ENCODE results near the gene LTBR. TPM values are rescaled to one million over a fixed set of nuclear protein-coding genes. Genes with fewer than 3 reads are reported as not detected.

LTBR gene
- total RNA-seq, 1 donor from 2014 or later = 41.1 TPM

DNA sequence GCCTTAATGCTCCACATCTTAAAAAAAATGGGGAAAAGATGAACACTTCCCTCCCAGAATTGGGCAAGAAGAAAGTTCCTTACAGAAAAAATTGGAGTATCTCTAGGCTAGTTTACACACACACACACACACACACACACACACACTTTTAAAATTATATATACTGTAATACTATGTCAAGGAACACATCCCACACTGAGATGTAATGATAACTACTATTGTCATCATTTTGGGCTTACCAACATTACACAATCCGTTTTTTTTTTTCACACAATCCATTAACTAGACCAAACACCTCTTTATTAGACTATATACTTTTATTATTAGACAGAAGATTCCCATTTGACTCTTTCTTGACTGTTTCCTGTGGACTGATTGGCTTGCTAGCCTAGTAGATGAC is 2.5 kb downstream of the LTBR start:
- Mint-ChIP-seq H3K9me3 (ENCODE audit: low read depth) (no peaks in the 10 kb centered on the region), H3K4me1 (ENCODE audit: low read depth) (peaks cover 10% of the 10 kb centered on the region), H3K27me3 (ENCODE audit: low read depth) (no peaks in the 10 kb centered on the region), H3K36me3 (ENCODE audit: low read depth) (peaks cover 4% of the 10 kb centered on the region), H3K4me3 (ENCODE audit: unreplicated experiment) (no peak overlapping the region), H3K27ac (ENCODE audit: unreplicated experiment) (no peak overlapping the region)
- TF ChIP-seq, protein P1, sequence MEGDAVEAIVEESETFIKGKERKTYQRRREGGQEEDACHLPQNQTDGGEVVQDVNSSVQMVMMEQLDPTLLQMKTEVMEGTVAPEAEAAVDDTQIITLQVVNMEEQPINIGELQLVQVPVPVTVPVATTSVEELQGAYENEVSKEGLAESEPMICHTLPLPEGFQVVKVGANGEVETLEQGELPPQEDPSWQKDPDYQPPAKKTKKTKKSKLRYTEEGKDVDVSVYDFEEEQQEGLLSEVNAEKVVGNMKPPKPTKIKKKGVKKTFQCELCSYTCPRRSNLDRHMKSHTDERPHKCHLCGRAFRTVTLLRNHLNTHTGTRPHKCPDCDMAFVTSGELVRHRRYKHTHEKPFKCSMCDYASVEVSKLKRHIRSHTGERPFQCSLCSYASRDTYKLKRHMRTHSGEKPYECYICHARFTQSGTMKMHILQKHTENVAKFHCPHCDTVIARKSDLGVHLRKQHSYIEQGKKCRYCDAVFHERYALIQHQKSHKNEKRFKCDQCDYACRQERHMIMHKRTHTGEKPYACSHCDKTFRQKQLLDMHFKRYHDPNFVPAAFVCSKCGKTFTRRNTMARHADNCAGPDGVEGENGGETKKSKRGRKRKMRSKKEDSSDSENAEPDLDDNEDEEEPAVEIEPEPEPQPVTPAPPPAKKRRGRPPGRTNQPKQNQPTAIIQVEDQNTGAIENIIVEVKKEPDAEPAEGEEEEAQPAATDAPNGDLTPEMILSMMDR (IDR thresholded peaks at IDR 0.05) = no peak
- DNase-seq (ENCODE audit: low spot score) = no peak

DNA sequence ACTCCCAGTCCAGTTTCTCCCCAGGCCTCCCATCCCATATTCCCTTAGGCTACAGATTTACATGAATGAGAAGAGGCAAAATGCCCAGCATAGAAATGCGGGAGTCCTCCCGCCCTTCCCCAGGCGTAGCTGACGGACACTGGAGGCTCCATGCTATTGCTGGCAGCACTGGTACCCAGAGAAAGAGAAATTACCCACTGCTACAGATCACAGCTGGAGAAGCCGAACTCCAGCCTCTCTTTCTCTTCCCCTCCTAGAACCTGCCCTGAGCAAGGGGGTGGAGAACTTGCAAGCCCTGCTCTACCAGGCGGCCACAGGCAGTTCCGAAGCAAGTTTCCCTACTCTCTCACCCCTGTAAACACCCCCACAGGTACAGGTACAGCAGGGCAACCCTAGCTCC is 3.6 kb downstream of the LTBR start:
- Mint-ChIP-seq H3K9me3 (ENCODE audit: low read depth) (no peaks in the 10 kb centered on the region), H3K36me3 (ENCODE audit: low read depth) (peaks cover 7% of the 10 kb centered on the region), H3K4me3 (ENCODE audit: unreplicated experiment) (no peak overlapping the region), H3K27me3 (ENCODE audit: low read depth) (no peaks in the 10 kb centered on the region), H3K4me1 (ENCODE audit: low read depth) (peaks cover 10% of the 10 kb centered on the region), H3K27ac (ENCODE audit: unreplicated experiment) (no peak overlapping the region)
- no peak for DNase-seq (ENCODE audit: low spot score)
- TF ChIP-seq, protein P1 (IDR thresholded peaks at IDR 0.05) = no peak

DNA sequence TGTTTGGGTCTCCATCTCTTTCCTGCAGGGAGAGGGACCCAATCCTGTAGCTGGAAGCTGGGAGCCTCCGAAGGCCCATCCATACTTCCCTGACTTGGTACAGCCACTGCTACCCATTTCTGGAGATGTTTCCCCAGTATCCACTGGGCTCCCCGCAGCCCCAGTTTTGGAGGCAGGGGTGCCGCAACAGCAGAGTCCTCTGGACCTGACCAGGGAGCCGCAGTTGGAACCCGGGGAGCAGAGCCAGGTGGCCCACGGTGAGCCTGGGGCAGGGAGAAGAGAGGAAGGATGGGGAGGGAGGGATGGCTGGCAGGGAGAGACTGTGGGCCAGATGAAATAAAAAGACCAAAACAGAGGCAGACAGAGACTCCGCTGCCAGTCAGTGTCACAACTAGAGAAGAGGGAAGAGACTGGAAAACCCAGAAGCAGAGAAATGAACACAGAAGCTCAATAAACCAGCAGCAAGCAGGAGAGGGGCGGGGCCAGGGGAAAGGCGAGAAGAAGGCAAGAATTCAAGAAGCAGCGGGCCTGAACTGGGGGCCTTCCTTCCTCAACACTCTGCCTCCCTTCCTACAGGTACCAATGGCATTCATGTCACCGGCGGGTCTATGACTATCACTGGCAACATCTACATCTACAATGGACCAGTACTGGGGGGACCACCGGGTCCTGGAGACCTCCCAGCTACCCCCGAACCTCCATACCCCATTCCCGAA is 6.3 kb downstream of the LTBR start:
- no peak for DNase-seq (ENCODE audit: low spot score)
- H3K4me1 Mint-ChIP-seq (ENCODE audit: low read depth) = peaks cover under 1% of the 10 kb centered on the region
- H3K27me3 Mint-ChIP-seq (ENCODE audit: low read depth) = no peaks in the 10 kb centered on the region
- H3K27ac Mint-ChIP-seq (ENCODE audit: unreplicated experiment) = no peak overlapping the region
- no peak overlapping the region for H3K4me3 Mint-ChIP-seq (ENCODE audit: unreplicated experiment)
- TF ChIP-seq, protein P1 (IDR thresholded peaks at IDR 0.05) = no peak
- no peaks in the 10 kb centered on the region for H3K9me3 Mint-ChIP-seq (ENCODE audit: low read depth)
- peaks cover 7% of the 10 kb centered on the region for H3K36me3 Mint-ChIP-seq (ENCODE audit: low read depth)

DNA sequence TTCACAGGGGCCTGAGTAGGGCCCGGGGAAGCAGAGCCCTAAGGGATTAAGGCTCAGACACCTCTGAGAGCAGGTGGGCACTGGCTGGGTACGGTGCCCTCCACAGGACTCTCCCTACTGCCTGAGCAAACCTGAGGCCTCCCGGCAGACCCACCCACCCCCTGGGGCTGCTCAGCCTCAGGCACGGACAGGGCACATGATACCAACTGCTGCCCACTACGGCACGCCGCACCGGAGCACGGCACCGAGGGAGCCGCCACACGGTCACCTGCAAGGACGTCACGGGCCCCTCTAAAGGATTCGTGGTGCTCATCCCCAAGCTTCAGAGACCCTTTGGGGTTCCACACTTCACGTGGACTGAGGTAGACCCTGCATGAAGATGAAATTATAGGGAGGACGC is 7.1 kb downstream of the LTBR start:
- no peak overlapping the region for H3K4me3 Mint-ChIP-seq (ENCODE audit: unreplicated experiment)
- H3K36me3 Mint-ChIP-seq (ENCODE audit: low read depth) = peaks cover 7% of the 10 kb centered on the region
- no peaks in the 10 kb centered on the region for H3K9me3 Mint-ChIP-seq (ENCODE audit: low read depth)
- no peak overlapping the region for H3K27ac Mint-ChIP-seq (ENCODE audit: unreplicated experiment)
- no peak for DNase-seq (ENCODE audit: low spot score)
- H3K27me3 Mint-ChIP-seq (ENCODE audit: low read depth) = no peaks in the 10 kb centered on the region
- TF ChIP-seq, protein P1 (IDR thresholded peaks at IDR 0.05) = no peak
- no peaks in the 10 kb centered on the region for H3K4me1 Mint-ChIP-seq (ENCODE audit: low read depth)

DNA sequence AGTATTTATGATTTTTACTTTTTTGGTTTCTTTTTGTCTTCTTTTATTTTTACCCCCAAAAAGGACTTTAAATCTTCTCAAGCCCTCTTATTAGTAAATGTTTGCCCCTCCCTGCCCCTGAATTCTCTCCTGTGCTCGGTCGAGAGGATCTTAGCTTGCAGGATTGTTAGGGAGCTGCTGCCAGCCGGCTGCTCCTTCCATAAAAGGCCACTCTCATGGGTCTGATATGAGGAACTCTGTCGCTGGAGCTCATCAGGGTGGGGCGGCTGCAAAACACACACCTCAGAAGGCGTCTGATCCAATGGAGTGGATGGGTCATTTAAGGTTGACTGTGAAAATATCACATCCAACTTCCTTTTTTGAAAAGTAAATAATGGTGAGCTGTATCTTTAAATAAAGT is 8.5 kb downstream of the LTBR start:
- TF ChIP-seq, protein P1 (IDR thresholded peaks at IDR 0.05) = no peak
- Mint-ChIP-seq H3K4me3 (ENCODE audit: unreplicated experiment) (no peak overlapping the region), H3K36me3 (ENCODE audit: low read depth) (peaks cover 7% of the 10 kb centered on the region), H3K27me3 (ENCODE audit: low read depth) (no peaks in the 10 kb centered on the region), H3K4me1 (ENCODE audit: low read depth) (no peaks in the 10 kb centered on the region), H3K27ac (ENCODE audit: unreplicated experiment) (no peak overlapping the region), H3K9me3 (ENCODE audit: low read depth) (no peaks in the 10 kb centered on the region)
- DNase-seq (ENCODE audit: low spot score) = no peak
